ENCODE measurements around the gene HOOK1.
"Not testable (repeated sequence)": the region's sequence is repeated elsewhere in the genome, so short reads cannot be mapped to it uniquely, and the experiment has no call there.

Gene HOOK1

GRCh38 chr1:59917785-59918180, 103.0 kb downstream of the HOOK1 start:
- no peak overlapping the region for H3K4me3 ChIP-seq (replicated peaks in 1 of 2; ENCODE audit: low read depth in 2 of 2, low read length in 2 of 2)
- TF ChIP-seq CTCF (IDR thresholded peaks at IDR 0.05; ENCODE audit: low read depth, low read length), result no peak
- DNase-seq (ENCODE audit: low read depth in 2 of 2), result no peak

- TF ChIP-seq CTCF (IDR thresholded peaks at IDR 0.05; ENCODE audit: low read depth, low read length), result no peak
- no peak for DNase-seq (ENCODE audit: low read depth in 2 of 2)
- H3K4me3 ChIP-seq (replicated peaks in 1 of 2; ENCODE audit: low read depth in 2 of 2, low read length in 2 of 2), result no peak overlapping the region
Observed at GRCh38 chr1:59919746-59920145, 105.0 kb downstream of the HOOK1 start.

GRCh38 chr1:59921258-59921899, 106.6 kb downstream of the HOOK1 start:
- DNase-seq (ENCODE audit: low read depth in 2 of 2), result not testable (repeated sequence)

GRCh38 chr1:59924653-59925052, 109.9 kb downstream of the HOOK1 start:
- TF ChIP-seq CTCF (IDR thresholded peaks at IDR 0.05; ENCODE audit: low read depth, low read length), result no peak
- no peak for DNase-seq (ENCODE audit: low read depth in 2 of 2)
- no peak overlapping the region for H3K4me3 ChIP-seq (replicated peaks in 1 of 2; ENCODE audit: low read depth in 2 of 2, low read length in 2 of 2)

More at GRCh38 chr1:59921258-59921899, 106.6 kb downstream of the HOOK1 start:
- not testable (repeated sequence) for H3K4me3 ChIP-seq (replicated peaks in 1 of 2; ENCODE audit: low read depth in 2 of 2, low read length in 2 of 2)

Measured in cardiac fibroblast (primary cell).